GM23338 (cell line): ENCODE measurements around the gene KAT6B. TPM values are rescaled to one million over a fixed set of nuclear protein-coding genes. Genes with fewer than 3 reads are reported as not detected.
"Not testable (repeated sequence)": the region's sequence is repeated elsewhere in the genome, so short reads cannot be mapped to it uniquely, and the experiment has no call there.

ENCODE experiments used
- ATAC-seq: fragments of 200-7000 bp; cut with Tn5 transposase; 3 replicates; pipeline ENCODE4 v1.9.1; 2020
- DNase-seq: peaks from one replicate; pipeline ENCODE4 v3.0.0-alpha.2; 2015; ENCODE audit warnings: low spot score
- H2AFZ ChIP-seq: fragments of 200-600 bp; sonication (generic); 2 replicates; pipeline ENCODE4 v1.8.0; 2016; ENCODE audit warnings: antibody characterized with exemption, mild to moderate bottlenecking, moderate library complexity
- H3F3A ChIP-seq: fragments of 200-600 bp; sonication (generic); replicated peaks from 2 replicates; pipeline ENCODE4 v1.8.0; 2017; ENCODE audit warnings: antibody characterized with exemption, mixed run types, low read depth
- H3K27ac ChIP-seq: fragments of 200-600 bp; sonication (generic); 2 replicates; pipeline ENCODE4 v1.6.1; 2016; ENCODE audit warnings: low read depth
- H3K27me3 ChIP-seq: fragments of 200-600 bp; sonication (generic); 2 replicates; pipeline ENCODE4 v1.8.0; 2016; ENCODE audit warnings: mild to moderate bottlenecking, mixed run types, moderate library complexity; ENCODE audit not compliant: insufficient read depth
- H3K36me3 ChIP-seq: fragments of 200-600 bp; sonication (generic); 2 replicates; pipeline ENCODE4 v1.8.0; 2016; ENCODE audit warnings: mild to moderate bottlenecking; ENCODE audit not compliant: insufficient read depth
- H3K4me1 ChIP-seq: fragments of 200-600 bp; sonication (generic); 2 replicates; pipeline ENCODE4 v1.8.0; 2016; ENCODE audit warnings: mild to moderate bottlenecking, moderate library complexity; ENCODE audit not compliant: insufficient read depth
- H3K4me2 ChIP-seq: fragments of 200-600 bp; sonication (generic); 2 replicates; pipeline ENCODE4 v1.7.1; 2017; ENCODE audit warnings: mixed run types
- H3K4me3 ChIP-seq: fragments of 200-600 bp; sonication (generic); 2 replicates; pipeline ENCODE4 v1.6.1; 2016; ENCODE audit warnings: mixed run types
- H3K79me2 ChIP-seq: fragments of 200-600 bp; sonication (generic); replicated peaks from 2 replicates; pipeline ENCODE4 v1.8.0; 2017; ENCODE audit warnings: mild to moderate bottlenecking; ENCODE audit not compliant: insufficient read depth
- H3K9me2 ChIP-seq: fragments of 200-600 bp; sonication (generic); 2 replicates; pipeline ENCODE4 v1.8.0; 2017; ENCODE audit not compliant: insufficient read depth
- H4K20me1 ChIP-seq: fragments of 200-600 bp; sonication (generic); replicated peaks from 2 replicates; pipeline ENCODE4 v1.8.0; 2017; ENCODE audit warnings: mild to moderate bottlenecking; ENCODE audit not compliant: insufficient read depth
- H3K27ac Mint-ChIP-seq: 2 replicates; pipeline ENCODE4 v1.8.0; 2020; ENCODE audit warnings: inconsistent platforms, mild to moderate bottlenecking, moderate library complexity, mixed read lengths
- H3K27me3 Mint-ChIP-seq: 3 replicates; pipeline ENCODE4 v1.8.0; 2022; ENCODE audit warnings: low read depth, mild to moderate bottlenecking, moderate library complexity, mixed read lengths, inconsistent platforms; ENCODE audit not compliant: insufficient read depth, poor library complexity
- H3K36me3 Mint-ChIP-seq: 3 replicates; pipeline ENCODE4 v1.8.0; 2021; ENCODE audit warnings: low read depth, mild to moderate bottlenecking, inconsistent platforms, moderate library complexity, mixed read lengths
- H3K4me1 Mint-ChIP-seq: 3 replicates; pipeline ENCODE4 v1.8.0; 2020; ENCODE audit warnings: mild to moderate bottlenecking, inconsistent platforms, mixed read lengths
- H3K4me3 Mint-ChIP-seq: 3 replicates; pipeline ENCODE4 v1.8.0; 2021; ENCODE audit warnings: moderate library complexity, mild to moderate bottlenecking, inconsistent platforms, mixed read lengths
- H3K9me3 Mint-ChIP-seq: 3 replicates; pipeline ENCODE4 v1.8.0; 2020; ENCODE audit warnings: moderate library complexity, mild to moderate bottlenecking, inconsistent platforms, mixed read lengths
- CREB1 ChIP-seq: fragments of 250-450 bp; sonication (Bioruptor Pico); IDR thresholded peaks from 2 replicates; pipeline ENCODE4 v1.5.0; 2020; ENCODE audit warnings: low read depth, mild to moderate bottlenecking, moderate library complexity
- CTCF ChIP-seq, 2 experiments: fragments of 200-600 bp in 1 of 2; sonication (generic) in 1 of 2; conservative IDR thresholded peaks; 2 replicates each; pipeline versions ENCODE4 v1.5.1 to v1.6.1; 2016 to 2017; ENCODE audit warnings: antibody characterized with exemption in 2 of 2, low read depth in 2 of 2, mild to moderate bottlenecking in 2 of 2, moderate library complexity in 1 of 2
- EZH2 ChIP-seq: fragments of 200-600 bp; sonication (generic); IDR thresholded peaks from one replicate; pipeline ENCODE4 v1.8.0; 2017; ENCODE audit warnings: antibody characterized with exemption, mild to moderate bottlenecking, low read depth; ENCODE audit not compliant: unreplicated experiment
- EZH2phosphoT487 ChIP-seq: fragments of 200-600 bp; sonication (generic); IDR thresholded peaks from one replicate; pipeline ENCODE4 v1.8.1; 2018; ENCODE audit warnings: antibody characterized with exemption; ENCODE audit not compliant: unreplicated experiment
- JUNB ChIP-seq: IDR thresholded peaks from one replicate; pipeline ENCODE4 v1.6.1; 2016; ENCODE audit warnings: antibody characterized with exemption; ENCODE audit not compliant: unreplicated experiment
- POLR2AphosphoS5 ChIP-seq: IDR thresholded peaks from 2 replicates; pipeline ENCODE4 v1.6.1; 2016; ENCODE audit warnings: antibody characterized with exemption, low read depth
- REST ChIP-seq: IDR thresholded peaks from one replicate; pipeline ENCODE4 v1.6.1; 2018; ENCODE audit warnings: antibody characterized with exemption; ENCODE audit not compliant: unreplicated experiment
- STAT1 ChIP-seq: IDR thresholded peaks from one replicate; pipeline ENCODE4 v1.6.1; 2016; ENCODE audit warnings: antibody characterized with exemption; ENCODE audit not compliant: unreplicated experiment
- ZNF114 ChIP-seq: fragments of 250-450 bp; sonication (Bioruptor Pico); IDR thresholded peaks from 2 replicates; pipeline ENCODE4 v1.5.0; 2020; ENCODE audit warnings: mild to moderate bottlenecking, moderate library complexity
- ZNF331 ChIP-seq: fragments of 250-450 bp; sonication (Bioruptor Pico); IDR thresholded peaks from 2 replicates; pipeline ENCODE4 v1.5.0; 2020; ENCODE audit warnings: low read depth, mild to moderate bottlenecking, moderate library complexity
- ZNF462 ChIP-seq: fragments of 250-450 bp; sonication (Bioruptor Pico); IDR thresholded peaks from 2 replicates; pipeline ENCODE4 v1.5.0; 2020; ENCODE audit warnings: mild to moderate bottlenecking, moderate library complexity
- polyA plus RNA-seq: library from polyadenylated mRNA; unstranded; fragments of >200 nt; fragmentation: Nextera tagmentation; extraction: Ambion mirVana; gene quantifications from 2 replicates; pipeline ENCODE4 v1.2.1, GENCODE V29; 2016
- total RNA-seq: library from RNA; depleted of rRNA; stranded (reverse); fragments of >200 nt; shearing (Covaris generic); gene quantifications from 2 replicates; pipeline ENCODE4 v1.2.3, GENCODE V29; 2014

KAT6B gene
- total and polyA plus RNA-seq, 2 experiments from 2014 or later = 21.3 to 31.4 TPM

- TF ChIP-seq ZNF462 (CRISPR knock-in tag) (no peak), ZNF114 (CRISPR knock-in tag) (no peak), EZH2phosphoT487 (no peak), CTCF (conservative IDR thresholded peaks at IDR 0.05; ENCODE audit: low read depth in 2 of 2) (no peak), REST (no peak), POLR2AphosphoS5 (no peak), STAT1 (no peak), JUNB (no peak), ZNF331 (CRISPR knock-in tag) (no peak), CREB1 (CRISPR knock-in tag) (no peak), EZH2 (no peak)
These were observed 93.3 kb downstream of the KAT6B start (continued) for GRCh38 chr10:74919671-74920070.

GRCh38 chr10:74921070-74921469, 94.7 kb downstream of the KAT6B start:
- peaks cover 90% of the 10 kb centered on the region for H3K79me2 ChIP-seq
- H3K9me2 ChIP-seq, H3K4me2 ChIP-seq, ATAC-seq, H3K27ac ChIP-seq, DNase-seq, H3K27me3 Mint-ChIP-seq, H3K4me3 Mint-ChIP-seq, H3K27ac Mint-ChIP-seq, H3K4me3 ChIP-seq, H3F3A ChIP-seq, H3K36me3 ChIP-seq, H4K20me1 ChIP-seq, H3K27me3 ChIP-seq, H2AFZ ChIP-seq: not testable (repeated sequence)
- Mint-ChIP-seq H3K4me1 (peaks cover 32% of the 10 kb centered on the region), H3K9me3 (peaks cover 22% of the 10 kb centered on the region), H3K36me3 (peaks cover 14% of the 10 kb centered on the region)
- peaks cover 29% of the 10 kb centered on the region for H3K4me1 ChIP-seq
